Right atrium auricular region (tissue), 2 donors: ENCODE results near the gene RCBTB1. TPM values are rescaled to one million over a fixed set of nuclear protein-coding genes. Genes with fewer than 3 reads are reported as not detected.

ENCODE experiments used
- DNase-seq: peaks from one replicate; pipeline ENCODE4 v3.0.0-alpha.2; 2019; ENCODE audit warnings: low spot score
- H3K27ac ChIP-seq, 2 donors: fragments of 200-600 bp; sonication (generic); 1 replicate in 1 of 2; 2 replicates in 1 of 2; pipeline ENCODE4 v1.5.1; 2016 to 2019
- H3K27me3 ChIP-seq, 2 donors: fragments of 200-600 bp; sonication (generic); one replicate each; pipeline versions ENCODE4 v1.5.1 to v1.6.0; 2017 to 2019
- H3K36me3 ChIP-seq: fragments of 200-600 bp; sonication (generic); one replicate; pipeline ENCODE4 v1.5.1; 2016
- H3K4me1 ChIP-seq, 2 donors: fragments of 200-600 bp; sonication (generic); one replicate each; pipeline versions ENCODE4 v1.5.1 to v1.6.0; 2017 to 2019
- H3K4me3 ChIP-seq, 2 donors: fragments of 200-600 bp; sonication (generic); 1 replicate in 1 of 2; 2 replicates in 1 of 2; pipeline ENCODE4 v1.5.1; 2017 to 2019; ENCODE audit warnings: mild to moderate bottlenecking in 1 of 2, moderate library complexity in 1 of 2
- H3K9me3 ChIP-seq, 2 donors: fragments of 200-600 bp; sonication (generic); one replicate each; pipeline ENCODE4 v1.5.1; 2019
- CTCF ChIP-seq, 2 donors: fragments of 200-600 bp; sonication (generic); IDR thresholded peaks; one replicate each; pipeline ENCODE4 v1.5.1; 2019; ENCODE audit warnings: antibody characterized with exemption in 2 of 2
- total RNA-seq, 2 donors: library from RNA; depleted of rRNA; stranded (reverse); fragments of >200 nt; gene quantifications; one replicate each; pipeline ENCODE4 v1.1.0, GENCODE V29; 2016

Gene RCBTB1
- total RNA-seq, 2 donors from 2014 or later: 8.9 to 19.6 TPM

- Histone ChIP-seq H3K27ac (no peak overlapping the region), H3K4me3 (no peak overlapping the region), H3K27me3 (no peaks in the 10 kb centered on the region), H3K36me3 (peaks cover 8% of the 10 kb centered on the region), H3K9me3 (no peaks in the 10 kb centered on the region), H3K4me1 (peaks cover 0 to 15% of the 10 kb centered on the region in 2 donors)
- no peak for DNase-seq
- no peak for TF ChIP-seq CTCF (IDR thresholded peaks at IDR 0.05)
Measured at GRCh38 chr13:49533591-49534269, 51.6 kb downstream of the RCBTB1 start.

DNA sequence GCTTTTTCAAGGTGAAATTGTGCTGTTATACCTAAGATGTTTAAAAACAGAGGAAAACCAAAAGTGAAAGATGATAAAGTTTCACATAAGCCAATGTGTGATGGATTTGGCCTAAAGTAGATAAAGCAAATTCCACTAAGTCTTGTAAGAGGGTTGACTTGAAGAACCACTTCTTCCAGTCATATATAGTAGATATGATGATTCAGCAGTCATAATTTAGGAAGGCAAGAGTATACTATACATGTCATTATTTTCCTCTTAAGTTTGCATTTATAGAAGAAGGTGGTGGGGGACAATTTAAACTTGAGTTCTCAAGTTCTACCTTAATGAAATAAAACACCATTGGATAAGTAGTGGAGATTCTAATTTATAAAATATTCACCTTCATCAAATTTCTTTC lies 52.3 kb downstream of the RCBTB1 start:
- Histone ChIP-seq H3K4me1 (peaks cover 0 to 15% of the 10 kb centered on the region in 2 donors), H3K36me3 (peaks cover 5% of the 10 kb centered on the region), H3K9me3 (no peaks in the 10 kb centered on the region), H3K27ac (peak overlapping the region in 1 of 2 donors; percentile 57), H3K27me3 (no peaks in the 10 kb centered on the region), H3K4me3 (no peak overlapping the region)
- no peak for DNase-seq
- no peak for TF ChIP-seq CTCF (IDR thresholded peaks at IDR 0.05)

DNA sequence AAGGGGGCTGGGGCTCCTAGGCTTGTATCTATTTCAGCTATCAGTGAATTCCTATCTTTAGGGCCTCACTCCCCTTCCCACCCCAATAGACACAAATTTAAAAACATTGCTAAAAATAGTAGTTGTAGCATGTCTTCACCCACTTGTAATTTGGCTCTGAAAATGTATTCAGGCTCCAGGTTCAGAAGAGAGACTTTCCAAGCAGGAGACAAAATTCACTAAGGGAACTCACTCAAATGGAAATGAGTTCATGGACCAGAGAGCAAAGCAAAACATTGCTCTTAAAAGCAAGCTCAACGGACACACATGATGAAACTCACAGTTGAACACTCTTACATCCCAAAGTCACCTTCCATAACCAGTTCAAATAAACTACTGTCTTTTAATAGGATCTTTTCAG lies 52.8 kb downstream of the RCBTB1 start:
- H3K9me3 ChIP-seq: no peaks in the 10 kb centered on the region
- peak overlapping the region in 1 of 2 donors; percentile 57 for H3K27ac ChIP-seq
- no peak overlapping the region for H3K4me3 ChIP-seq
- no peaks in the 10 kb centered on the region for H3K27me3 ChIP-seq
- TF ChIP-seq CTCF (IDR thresholded peaks at IDR 0.05): no peak
- no peak for DNase-seq
- peaks cover under 1% of the 10 kb centered on the region for H3K36me3 ChIP-seq
- peaks cover 0 to 15% of the 10 kb centered on the region in 2 donors for H3K4me1 ChIP-seq

- H3K9me3 ChIP-seq: no peaks in the 10 kb centered on the region
- no peak for TF ChIP-seq CTCF (IDR thresholded peaks at IDR 0.05)
- H3K4me3 ChIP-seq: no peak overlapping the region
- no peaks in the 10 kb centered on the region for H3K36me3 ChIP-seq
- no peak overlapping the region for H3K27ac ChIP-seq
- DNase-seq: no peak
- H3K4me1 ChIP-seq: peaks cover 0 to 15% of the 10 kb centered on the region in 2 donors
- no peaks in the 10 kb centered on the region for H3K27me3 ChIP-seq
Measured at GRCh38 chr13:49530457-49530856, 54.9 kb downstream of the RCBTB1 start.

- no peak for DNase-seq
- H3K4me1 ChIP-seq: peaks cover 0 to 9% of the 10 kb centered on the region in 2 donors
- no peaks in the 10 kb centered on the region for H3K27me3 ChIP-seq
- no peaks in the 10 kb centered on the region for H3K36me3 ChIP-seq
- no peak overlapping the region for H3K27ac ChIP-seq
- no peak for TF ChIP-seq CTCF (IDR thresholded peaks at IDR 0.05)
- no peaks in the 10 kb centered on the region for H3K9me3 ChIP-seq
- H3K4me3 ChIP-seq: no peak overlapping the region
Measured at GRCh38 chr13:49528161-49528560, 57.2 kb downstream of the RCBTB1 start.

DNA sequence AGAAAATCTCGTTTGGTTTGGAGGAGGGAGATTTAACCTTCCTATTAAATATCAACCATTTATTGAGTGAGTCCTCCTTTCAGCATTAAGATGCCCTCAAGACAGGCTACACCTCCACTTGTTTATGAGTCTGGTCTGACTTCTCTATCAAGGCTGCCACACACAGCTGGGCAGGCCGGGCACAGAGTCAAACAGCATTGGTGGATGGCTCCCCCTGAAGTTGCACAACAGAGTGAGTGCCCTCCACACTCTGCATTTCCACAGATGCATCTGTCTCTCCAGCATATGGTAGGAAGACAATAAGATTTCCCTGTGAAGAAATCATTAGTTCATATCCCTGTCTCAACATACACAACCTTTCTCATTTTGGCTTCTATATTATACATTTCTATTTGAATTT lies 58.2 kb downstream of the RCBTB1 start:
- H3K9me3 ChIP-seq: no peaks in the 10 kb centered on the region
- H3K27me3 ChIP-seq: no peaks in the 10 kb centered on the region
- no peaks in the 10 kb centered on the region for H3K36me3 ChIP-seq
- no peak for TF ChIP-seq CTCF (IDR thresholded peaks at IDR 0.05)
- H3K4me3 ChIP-seq: no peak overlapping the region
- H3K27ac ChIP-seq: no peak overlapping the region
- no peak for DNase-seq
- peaks cover 0 to under 1% of the 10 kb centered on the region in 2 donors for H3K4me1 ChIP-seq
